SK-N-SH (cell line): ENCODE data around the gene TSPAN4. TPM values are rescaled to one million over a fixed set of nuclear protein-coding genes. Genes with fewer than 3 reads are reported as not detected.

Experiments used
- CTCF ChIA-PET: fragments of 300-600, 350-600 bp; formaldehyde crosslinking; extraction: SDS; loops from one replicate; lab custom pipeline; 2021; lab: Yijun Ruan, JAX
- POLR2A ChIA-PET: fragments of 350-600 bp; sonication (Branson Sonifier 250); formaldehyde crosslinking; extraction: SDS; loops from one replicate; lab custom pipeline; 2020; ENCODE audit warnings: antibody characterized with exemption, inconsistent platforms; lab: Yijun Ruan, JAX
- DNase-seq: peaks from one replicate; pipeline ENCODE4 v3.0.0; 2012
- H2AFZ ChIP-seq: fragments of 200-600 bp; sonication (generic); 2 replicates; pipeline ENCODE4 v1.8.1; 2016; ENCODE audit warnings: antibody characterized with exemption, mild to moderate bottlenecking, low read depth
- H3F3A ChIP-seq: fragments of 200-600 bp; sonication (generic); replicated peaks from 2 replicates; pipeline ENCODE3; 2016; ENCODE audit warnings: antibody characterized with exemption, mild to moderate bottlenecking; ENCODE audit not compliant: insufficient read depth
- H3K27ac ChIP-seq, 2 experiments: fragments of 200-500 bp in 1 of 2; fragments of 200-600 bp in 1 of 2; sonication (Bioruptor generic) in 1 of 2; sonication (generic), shearing (Covaris generic) in 1 of 2; 2 replicates each; pipeline versions ENCODE4 v1.5.1 to v1.6.1; 2014 to 2016; ENCODE audit warnings: low read depth in 2 of 2, inconsistent platforms in 1 of 2, low read length in 1 of 2, mild to moderate bottlenecking in 1 of 2, mixed read lengths in 1 of 2
- H3K27me3 ChIP-seq: fragments of 200-600 bp; sonication (generic), shearing (Covaris generic); 2 replicates; pipeline ENCODE4 v1.6.1; 2016; ENCODE audit warnings: mixed run types; ENCODE audit not compliant: insufficient read depth
- H3K36me3 ChIP-seq, 2 experiments: fragments of 200-500 bp in 1 of 2; fragments of 200-600 bp in 1 of 2; sonication (Bioruptor generic) in 1 of 2; sonication (generic) in 1 of 2; replicated peaks in 1 of 2; 2 replicates each; pipeline versions ENCODE3 to v1.5.1; 2014 to 2016; ENCODE audit warnings: low read length in 1 of 2, mild to moderate bottlenecking in 1 of 2; ENCODE audit not compliant: insufficient read depth in 2 of 2, control insufficient read depth in 1 of 2
- H3K4me1 ChIP-seq, 2 experiments: fragments of 200-500 bp in 1 of 2; fragments of 200-600 bp in 1 of 2; sonication (Bioruptor generic) in 1 of 2; sonication (generic), shearing (Covaris generic) in 1 of 2; 2 replicates each; pipeline versions ENCODE4 v1.5.1 to v1.6.1; 2014 to 2016; ENCODE audit warnings: low read depth in 1 of 2, low read length in 1 of 2, mixed run types in 1 of 2; ENCODE audit not compliant: insufficient read depth in 2 of 2, control insufficient read depth in 1 of 2
- H3K4me2 ChIP-seq: fragments of 200-600 bp; sonication (generic), shearing (Covaris generic); 2 replicates; pipeline ENCODE4 v1.6.1; 2017; ENCODE audit warnings: mixed run types
- H3K4me3 ChIP-seq, 2 experiments: fragments of 200-500 bp in 1 of 2; fragments of 200-600 bp in 1 of 2; sonication (Bioruptor generic) in 1 of 2; sonication (generic), shearing (Covaris generic) in 1 of 2; 2 replicates each; pipeline versions ENCODE4 v1.5.1 to v1.8.1; 2014 to 2016; ENCODE audit warnings: low read depth in 2 of 2, inconsistent platforms in 1 of 2, low read length in 1 of 2, mild to moderate bottlenecking in 1 of 2, mixed read lengths in 1 of 2, moderate library complexity in 1 of 2
- H3K79me2 ChIP-seq: fragments of 200-600 bp; sonication (generic); 2 replicates; pipeline ENCODE4 v1.8.1; 2017; ENCODE audit warnings: mild to moderate bottlenecking; ENCODE audit not compliant: insufficient read depth
- H3K9ac ChIP-seq: fragments of 200-600 bp; sonication (generic); 2 replicates; pipeline ENCODE4 v1.6.1; 2017; ENCODE audit warnings: mixed run types
- H3K9me2 ChIP-seq: fragments of 200-600 bp; sonication (generic); 2 replicates; pipeline ENCODE4 v1.6.1; 2017; ENCODE audit warnings: mixed run types
- H3K9me3 ChIP-seq: fragments of 200-600 bp; sonication (generic); 2 replicates; pipeline ENCODE4 v1.6.1; 2017; ENCODE audit warnings: mixed run types, mild to moderate bottlenecking, moderate library complexity
- H4K20me1 ChIP-seq: fragments of 200-600 bp; sonication (generic); 2 replicates; pipeline ENCODE4 v1.6.1; 2017; ENCODE audit warnings: mild to moderate bottlenecking, mixed run types; ENCODE audit not compliant: insufficient read depth
- CHD2 ChIP-seq: fragments of 150-350 bp; IDR thresholded peaks from 2 replicates; pipeline ENCODE4 v1.6.1; 2018; ENCODE audit warnings: low read length; ENCODE audit not compliant: partially characterized antibody
- CTCF ChIP-seq: fragments of 200-600 bp; sonication (generic); IDR thresholded peaks from 2 replicates; pipeline ENCODE4 v1.6.1; 2017; ENCODE audit warnings: antibody characterized with exemption, mild to moderate bottlenecking, moderate library complexity
- EZH2phosphoT487 ChIP-seq: fragments of 200-600 bp; sonication (generic); IDR thresholded peaks from 2 replicates; pipeline ENCODE4 v1.6.1; 2017; ENCODE audit warnings: low read depth, mixed run types, mild to moderate bottlenecking, antibody characterized with exemption, moderate library complexity, borderline replicate concordance
- FOXJ3 ChIP-seq: sonication (generic); formaldehyde crosslinking; IDR thresholded peaks from 2 replicates; pipeline ENCODE4 v1.5.1; 2020; ENCODE audit warnings: mild to moderate bottlenecking, missing genetic modification reagents
- GATA2 ChIP-seq: sonication (generic); formaldehyde crosslinking; IDR thresholded peaks from 2 replicates; pipeline ENCODE4 v1.5.0; 2020; ENCODE audit warnings: mild to moderate bottlenecking, missing genetic modification reagents
- MEF2A ChIP-seq: IDR thresholded peaks from 2 replicates; pipeline ENCODE4 v1.4.0; 2012; ENCODE audit warnings: low read depth, borderline replicate concordance
- MXI1 ChIP-seq: IDR thresholded peaks from 2 replicates; pipeline ENCODE4 v1.6.1; 2012; ENCODE audit warnings: mild to moderate bottlenecking, low read depth, low read length, improper control_type of control experiment
- NFIC ChIP-seq: IDR thresholded peaks from 2 replicates; pipeline ENCODE4 v1.4.0; 2012; ENCODE audit warnings: borderline replicate concordance
- NRF1 ChIP-seq: IDR thresholded peaks from 2 replicates; pipeline ENCODE4 v1.6.1; 2012; ENCODE audit warnings: low read depth, mild to moderate bottlenecking, low read length
- RXRA ChIP-seq: IDR thresholded peaks from 2 replicates; pipeline ENCODE4 v1.4.0; 2012; ENCODE audit warnings: low read depth, mild to moderate bottlenecking, borderline replicate concordance
- SMC3 ChIP-seq: IDR thresholded peaks from 2 replicates; pipeline ENCODE4 v1.6.1; 2012; ENCODE audit warnings: low read depth, low read length, improper control_type of control experiment
- TAF1 ChIP-seq: IDR thresholded peaks from 2 replicates; pipeline ENCODE4 v1.6.1; 2012; ENCODE audit warnings: low read depth, mild to moderate bottlenecking, low read length, moderate library complexity, borderline replicate concordance
- USF1 ChIP-seq: IDR thresholded peaks from 2 replicates; pipeline ENCODE4 v1.4.0; 2012; ENCODE audit warnings: low read depth, borderline replicate concordance
- WGBS: methylation state at CpG from one replicate; pipeline ENCODE4 v1.1.6; 2017; ENCODE audit warnings: low lambda C conversion rate; 5-methylcytosine and 5-hydroxymethylcytosine counted together
- polyA plus RNA-seq, 3 experiments: library from polyadenylated mRNA; depleted of rRNA; stranded (reverse); fragments of >200 nt; gene quantifications; 2 replicates each; pipeline ENCODE4 v1.2.3, GENCODE V29; 2012
- TF ChIP-seq, protein P1 (sequence below): fragments of 150-350 bp; IDR thresholded peaks from 2 replicates; pipeline ENCODE4 v1.6.1; 2017; ENCODE audit warnings: antibody characterized with exemption, low read length, low read depth, borderline replicate concordance
- TF ChIP-seq, protein P2 (sequence below): IDR thresholded peaks from 2 replicates; pipeline ENCODE4; 2012

TSPAN4 gene
- polyA plus RNA-seq, 1 of the 3 experiments (the other 2 are of a cell fraction): 226 TPM

- peak; percentile 40; the same call in 1 of the 2 replicates for TF ChIP-seq TAF1
- TF ChIP-seq CHD2: no peak
- TF ChIP-seq NRF1: no peak
- no peak for TF ChIP-seq SMC3
- TF ChIP-seq GATA2 (CRISPR knock-in tag): no peak
- peak; percentile 84 for TF ChIP-seq RXRA
- no peak for TF ChIP-seq MEF2A
- no peak for TF ChIP-seq EZH2phosphoT487
- no peak for TF ChIP-seq CTCF
- TF ChIP-seq, protein P1, sequence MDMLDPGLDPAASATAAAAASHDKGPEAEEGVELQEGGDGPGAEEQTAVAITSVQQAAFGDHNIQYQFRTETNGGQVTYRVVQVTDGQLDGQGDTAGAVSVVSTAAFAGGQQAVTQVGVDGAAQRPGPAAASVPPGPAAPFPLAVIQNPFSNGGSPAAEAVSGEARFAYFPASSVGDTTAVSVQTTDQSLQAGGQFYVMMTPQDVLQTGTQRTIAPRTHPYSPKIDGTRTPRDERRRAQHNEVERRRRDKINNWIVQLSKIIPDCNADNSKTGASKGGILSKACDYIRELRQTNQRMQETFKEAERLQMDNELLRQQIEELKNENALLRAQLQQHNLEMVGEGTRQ: no peak
Measured at GRCh38 chr11:843818-844692, 1.4 kb downstream of the TSPAN4 start (continued).

DNA sequence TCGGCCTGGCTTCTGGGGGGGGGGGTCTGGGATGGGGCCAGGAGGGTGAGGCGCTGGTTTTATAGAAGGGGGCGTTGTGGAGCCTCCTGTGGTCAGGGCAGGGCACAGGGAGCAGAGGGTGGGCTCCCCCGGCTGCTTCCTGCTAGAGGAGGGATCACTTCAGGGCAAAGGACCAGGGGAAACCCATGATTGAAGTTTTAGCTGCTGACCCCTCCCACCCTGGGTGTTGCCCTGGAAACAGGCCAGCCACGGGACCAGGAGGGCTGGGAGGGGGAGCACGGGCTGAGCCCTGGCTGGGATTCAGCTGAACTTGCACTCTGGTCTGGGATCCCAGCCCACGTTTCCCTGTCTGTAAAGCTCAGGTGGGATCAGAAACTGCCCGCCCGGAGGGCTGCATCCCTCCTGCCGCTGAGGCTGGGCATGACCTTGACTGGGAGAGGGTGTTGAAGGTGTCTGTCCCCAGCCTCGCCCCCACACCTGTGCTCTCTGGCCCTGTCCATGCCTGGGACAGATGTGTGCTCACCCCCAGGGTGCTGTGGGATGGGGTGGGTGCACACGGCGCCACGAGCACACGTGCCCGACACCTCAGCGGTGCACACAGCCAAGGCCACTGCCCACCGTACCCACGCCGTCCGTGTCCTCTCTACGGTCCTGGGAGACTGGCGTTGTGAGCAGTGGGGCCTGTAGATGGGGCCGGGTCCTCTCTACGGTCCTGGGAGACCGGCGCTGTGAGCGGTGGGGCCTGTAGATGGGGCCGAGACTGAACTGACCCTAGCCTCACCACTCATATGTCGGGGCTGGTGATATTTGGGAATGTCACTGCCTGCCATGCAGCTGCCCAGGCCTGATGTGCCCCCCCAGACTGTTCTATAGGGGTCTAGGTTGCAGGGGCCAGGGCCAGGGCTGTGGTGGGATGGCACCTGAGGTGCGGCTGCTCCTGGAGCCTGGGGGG lies 2.3 kb downstream of the TSPAN4 start:
- 51% methylated on average over 9 of the region's 31 CpGs for WGBS
- no peaks in the 10 kb centered on the region for H3K9me3 ChIP-seq
- peak overlapping the region; percentile 100 for H3K4me2 ChIP-seq
- CTCF ChIA-PET: interaction anchor here (1.3 to 7.5 kb wide), 6 partner anchors 9 to 206 kb away, joined by 3 to 70 read pairs (median 3); no protein-coding TSS in a partner anchor
- no peak overlapping the region for H2AFZ ChIP-seq
- H3K9me2 ChIP-seq: no peaks in the 10 kb centered on the region
- DNase-seq: peak; percentile 82
- peak overlapping the region; percentile 91 to 93 for H3K27ac ChIP-seq
- peak overlapping the region; percentile 97 for H3K9ac ChIP-seq
- H3K27me3 ChIP-seq: no peaks in the 10 kb centered on the region
- no peak for TF ChIP-seq FOXJ3
- TF ChIP-seq USF1: peak; percentile 48; the same call in 1 of the 2 replicates
- TF ChIP-seq, protein P2, sequence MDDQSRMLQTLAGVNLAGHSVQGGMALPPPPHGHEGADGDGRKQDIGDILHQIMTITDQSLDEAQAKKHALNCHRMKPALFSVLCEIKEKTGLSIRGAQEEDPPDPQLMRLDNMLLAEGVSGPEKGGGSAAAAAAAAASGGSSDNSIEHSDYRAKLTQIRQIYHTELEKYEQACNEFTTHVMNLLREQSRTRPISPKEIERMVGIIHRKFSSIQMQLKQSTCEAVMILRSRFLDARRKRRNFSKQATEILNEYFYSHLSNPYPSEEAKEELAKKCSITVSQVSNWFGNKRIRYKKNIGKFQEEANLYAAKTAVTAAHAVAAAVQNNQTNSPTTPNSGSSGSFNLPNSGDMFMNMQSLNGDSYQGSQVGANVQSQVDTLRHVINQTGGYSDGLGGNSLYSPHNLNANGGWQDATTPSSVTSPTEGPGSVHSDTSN: peak; percentile 55
- peak; percentile 81; the same call in 1 of the 2 replicates for TF ChIP-seq NFIC
- peak; percentile 36; the same call in 1 of the 2 replicates for TF ChIP-seq MXI1
- peaks cover 75% of the 10 kb centered on the region for H3K79me2 ChIP-seq
- H3K4me3 ChIP-seq: peak overlapping the region; percentile 95 to 100; a peak in 3 of 4 replicates
- peaks cover 32 to 45% of the 10 kb centered on the region in 2 experiments; a peak in 3 of 4 replicates for H3K4me1 ChIP-seq
- POLR2A ChIA-PET: no interaction called here
- H3K36me3 ChIP-seq: peaks cover 7 to 14% of the 10 kb centered on the region in 2 experiments
- peaks cover 34% of the 10 kb centered on the region for H3F3A ChIP-seq
- peaks cover 38% of the 10 kb centered on the region for H4K20me1 ChIP-seq
